GM23248 (cell line): ENCODE data around the gene CDH4. TPM values are rescaled to one million over a fixed set of nuclear protein-coding genes. Genes with fewer than 3 reads are reported as not detected.
A peak's percentile ranks its signal among the peaks of the same experiment; 100 is the strongest.

Source experiments
- DNase-seq: peaks from one replicate; pipeline ENCODE4 v3.0.0-alpha.2; 2015
- H2AFZ ChIP-seq: fragments of 200-600 bp; sonication (generic); 2 replicates; pipeline ENCODE4 v1.6.1; 2016; ENCODE audit warnings: antibody characterized with exemption
- H3F3A ChIP-seq: fragments of 200-600 bp; sonication (generic); 2 replicates; pipeline ENCODE4 v1.6.1; 2016; ENCODE audit warnings: mild to moderate bottlenecking, antibody characterized with exemption, mixed run types; ENCODE audit not compliant: insufficient read depth
- H3K27ac ChIP-seq: fragments of 200-600 bp; sonication (generic); 2 replicates; pipeline ENCODE4 v1.5.1; 2016; ENCODE audit warnings: mild to moderate bottlenecking
- H3K27me3 ChIP-seq: fragments of 200-600 bp; sonication (generic); replicated peaks from 2 replicates; pipeline ENCODE4 v1.6.1; 2016; ENCODE audit warnings: mild to moderate bottlenecking; ENCODE audit not compliant: insufficient read depth
- H3K36me3 ChIP-seq: fragments of 200-600 bp; sonication (generic); 2 replicates; pipeline ENCODE4 v1.6.1; 2016; ENCODE audit warnings: low read depth, mild to moderate bottlenecking
- H3K4me1 ChIP-seq: fragments of 200-600 bp; sonication (generic); 2 replicates; pipeline ENCODE4 v1.6.1; 2016; ENCODE audit warnings: mild to moderate bottlenecking; ENCODE audit not compliant: insufficient read depth
- H3K4me2 ChIP-seq: fragments of 200-600 bp; sonication (generic); one replicate; pipeline ENCODE4 v1.6.1; 2016; ENCODE audit warnings: mild to moderate bottlenecking; ENCODE audit not compliant: unreplicated experiment
- H3K4me3 ChIP-seq: fragments of 200-600 bp; sonication (generic); 2 replicates; pipeline ENCODE4 v1.5.1; 2016; ENCODE audit warnings: mild to moderate bottlenecking
- H3K79me2 ChIP-seq: fragments of 200-600 bp; sonication (generic); 2 replicates; pipeline ENCODE4 v1.6.1; 2016; ENCODE audit warnings: mild to moderate bottlenecking; ENCODE audit not compliant: insufficient read depth
- H3K9ac ChIP-seq: fragments of 200-600 bp; sonication (generic); 2 replicates; pipeline ENCODE4 v1.6.1; 2016; ENCODE audit warnings: mild to moderate bottlenecking
- H3K9me2 ChIP-seq: fragments of 200-600 bp; sonication (generic); 2 replicates; pipeline ENCODE4 v1.6.1; 2016; ENCODE audit warnings: mixed run types, mild to moderate bottlenecking, moderate library complexity; ENCODE audit not compliant: insufficient read depth
- H3K9me3 ChIP-seq: fragments of 200-600 bp; sonication (generic); one replicate; pipeline ENCODE4 v1.6.1; 2017; ENCODE audit warnings: low read depth
- H4K20me1 ChIP-seq: fragments of 200-600 bp; sonication (generic); 2 replicates; pipeline ENCODE4 v1.6.0; 2016; ENCODE audit not compliant: insufficient read depth
- EZH2 ChIP-seq: fragments of 200-600 bp; sonication (generic); IDR thresholded peaks from 2 replicates; pipeline ENCODE4 v1.6.1; 2018; ENCODE audit warnings: antibody characterized with exemption, mild to moderate bottlenecking; ENCODE audit not compliant: insufficient read depth, poor library complexity, severe bottlenecking
- EZH2phosphoT487 ChIP-seq: fragments of 200-600 bp; sonication (generic); IDR thresholded peaks from 2 replicates; pipeline ENCODE4 v1.6.1; 2018; ENCODE audit warnings: antibody characterized with exemption, moderate library complexity, mild to moderate bottlenecking, low read depth; ENCODE audit not compliant: insufficient read depth
- WGBS, 2 experiments: methylation state at CpG; one replicate each; pipeline ENCODE4 v1.1.6; 2015 to 2017; ENCODE audit warnings: low lambda C conversion rate in 2 of 2, low coverage in 1 of 2; ENCODE audit errors: missing lambda C conversion rate in 2 of 2; 5-methylcytosine and 5-hydroxymethylcytosine counted together
- in situ Hi-C: fragments of 300-500 bp; cut with MboI; formaldehyde crosslinking; loops from 2 replicates; pipeline ENCODE4 v1.15.0; 2020
- polyA plus RNA-seq: library from polyadenylated mRNA; unstranded; fragments of >200 nt; fragmentation: Nextera tagmentation; extraction: Ambion mirVana; gene quantifications from 2 replicates; pipeline ENCODE4 v1.2.1, GENCODE V29; 2016
- total RNA-seq: library from RNA; depleted of rRNA; stranded (reverse); fragments of >200 nt; shearing (Covaris generic); gene quantifications from 2 replicates; pipeline ENCODE4 v1.2.3, GENCODE V29; 2014

CDH4 gene
- total and polyA plus RNA-seq, 2 experiments from 2014 or later: 1.1 to 3.9 TPM

DNA sequence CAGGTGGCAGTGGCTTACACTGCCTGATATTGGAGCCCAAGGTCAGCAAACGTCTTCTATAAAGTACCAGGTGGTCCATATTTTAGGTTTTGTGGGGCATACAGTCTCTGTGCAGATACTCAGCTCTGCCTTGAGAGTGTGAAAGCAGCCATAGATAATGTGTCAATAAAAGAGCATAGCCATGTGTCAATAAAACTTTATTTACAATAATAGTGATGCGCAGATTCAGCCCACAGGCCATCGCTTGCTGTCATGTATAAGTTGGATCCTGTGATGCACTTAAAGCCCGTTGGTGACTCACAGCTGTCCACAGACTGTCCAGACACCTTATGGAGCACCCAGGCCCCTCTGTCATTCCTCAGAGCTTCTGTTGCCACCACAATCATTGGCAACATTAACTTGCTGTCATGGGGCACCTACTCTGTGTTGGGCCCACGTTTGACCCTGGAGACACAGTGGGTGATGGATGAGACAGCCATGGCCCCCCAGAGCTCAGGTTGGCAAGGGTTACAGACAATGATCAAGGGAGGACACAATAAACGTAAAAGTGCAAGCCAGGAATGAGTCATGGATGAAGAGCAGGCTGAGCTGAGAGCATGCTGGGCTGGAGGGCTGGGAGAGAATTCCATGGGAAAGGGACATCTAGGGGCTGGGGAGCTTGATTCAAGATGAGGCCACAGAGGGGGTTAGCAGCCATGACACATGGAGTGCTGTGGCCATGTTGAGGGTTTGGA is 640.0 kb downstream of the CDH4 start:
- no peak overlapping the region for H3K4me3 ChIP-seq
- H4K20me1 ChIP-seq: no peaks in the 10 kb centered on the region
- WGBS, 2 experiments: 41 to 46% methylated on average over 6 of the region's 6 CpGs
- DNase-seq: no peak
- in situ Hi-C loops: loop anchor here (25.0 kb wide), 2 partner anchors 1680 to 1830 kb away; no protein-coding TSS in a partner anchor
- no peaks in the 10 kb centered on the region for H3K27me3 ChIP-seq
- H3K4me2 ChIP-seq: no peak overlapping the region
- no peaks in the 10 kb centered on the region for H3F3A ChIP-seq
- no peaks in the 10 kb centered on the region for H3K9me2 ChIP-seq
- no peak for TF ChIP-seq EZH2
- no peak for TF ChIP-seq EZH2phosphoT487
- H3K9ac ChIP-seq: no peak overlapping the region
- H3K4me1 ChIP-seq: no peaks in the 10 kb centered on the region
- H3K9me3 ChIP-seq: no peaks in the 10 kb centered on the region
- H2AFZ ChIP-seq: no peak overlapping the region
- H3K27ac ChIP-seq: no peak overlapping the region
- H3K79me2 ChIP-seq: no peaks in the 10 kb centered on the region
- H3K36me3 ChIP-seq: no peaks in the 10 kb centered on the region

DNA sequence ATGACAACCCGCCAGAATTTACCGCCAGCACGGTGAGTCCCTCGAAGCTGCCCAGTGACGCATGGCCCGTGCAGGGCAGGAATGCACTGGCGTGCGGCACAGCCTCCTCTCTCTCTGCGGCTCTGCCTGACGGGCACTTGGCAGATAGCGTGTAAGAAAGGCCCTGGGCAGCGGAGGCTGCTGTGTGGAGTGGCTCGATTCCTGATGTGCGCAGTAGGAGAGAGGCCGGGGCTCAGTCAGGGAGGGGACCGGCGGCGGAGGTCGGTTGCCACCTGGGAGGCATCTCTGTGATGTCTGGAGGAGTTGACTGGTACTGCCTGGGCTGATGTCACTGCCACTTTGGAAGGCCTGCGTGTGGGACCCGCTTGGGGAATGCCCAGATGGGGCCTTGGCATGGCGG is 643.0 kb downstream of the CDH4 start:
- Histone ChIP-seq H2AFZ (no peak overlapping the region), H3K36me3 (no peaks in the 10 kb centered on the region), H3K9me3 (no peaks in the 10 kb centered on the region), H4K20me1 (no peaks in the 10 kb centered on the region), H3K4me3 (no peak overlapping the region), H3K27me3 (peaks cover 11% of the 10 kb centered on the region; the same call in 1 of the 2 replicates), H3K9me2 (no peaks in the 10 kb centered on the region), H3K9ac (no peak overlapping the region), H3K4me2 (no peak overlapping the region), H3F3A (no peaks in the 10 kb centered on the region), H3K4me1 (no peaks in the 10 kb centered on the region), H3K27ac (no peak overlapping the region), H3K79me2 (no peaks in the 10 kb centered on the region)
- in situ Hi-C loops: loop anchor here (25.0 kb wide), 2 partner anchors 1683 to 1833 kb away; no protein-coding TSS in a partner anchor
- no peak for DNase-seq
- TF ChIP-seq EZH2 (no peak), EZH2phosphoT487 (no peak)
- WGBS, 2 experiments: 55 to 56% methylated on average over 21 to 22 of the region's 22 CpGs

DNA sequence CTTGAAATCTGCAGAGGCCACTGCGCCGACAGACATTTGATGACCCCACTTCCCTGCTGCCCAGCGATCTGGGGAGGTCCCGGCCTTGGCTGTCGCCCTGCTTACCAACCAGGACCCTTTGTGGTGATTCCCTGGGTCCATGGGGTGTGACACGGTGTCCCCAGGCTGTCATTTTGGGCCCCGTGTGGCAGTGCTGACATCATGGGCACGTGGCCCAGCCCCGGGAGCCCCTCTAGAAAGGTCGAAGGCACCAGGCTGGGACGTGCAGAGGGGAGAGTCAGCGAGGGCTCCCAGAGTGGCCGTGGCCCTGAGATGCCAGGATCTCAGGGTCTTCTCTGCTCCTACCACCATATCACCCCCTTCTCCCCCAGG is 643.6 kb downstream of the CDH4 start:
- H3K27ac ChIP-seq: no peak overlapping the region
- H3F3A ChIP-seq: no peaks in the 10 kb centered on the region
- WGBS, 2 experiments: 33 to 40% methylated on average over 13 of the region's 13 CpGs
- no peaks in the 10 kb centered on the region for H4K20me1 ChIP-seq
- H2AFZ ChIP-seq: no peak overlapping the region
- H3K36me3 ChIP-seq: no peaks in the 10 kb centered on the region
- no peak overlapping the region for H3K4me3 ChIP-seq
- no peak for TF ChIP-seq EZH2phosphoT487
- no peak for TF ChIP-seq EZH2
- peaks cover 12% of the 10 kb centered on the region; the same call in 1 of the 2 replicates for H3K27me3 ChIP-seq
- H3K79me2 ChIP-seq: no peaks in the 10 kb centered on the region
- no peak for DNase-seq
- H3K9ac ChIP-seq: no peak overlapping the region
- in situ Hi-C loops: loop anchor here (25.0 kb wide), 2 partner anchors 1683 to 1833 kb away; no protein-coding TSS in a partner anchor
- no peaks in the 10 kb centered on the region for H3K9me3 ChIP-seq
- no peak overlapping the region for H3K4me2 ChIP-seq
- no peaks in the 10 kb centered on the region for H3K9me2 ChIP-seq
- H3K4me1 ChIP-seq: no peaks in the 10 kb centered on the region

DNA sequence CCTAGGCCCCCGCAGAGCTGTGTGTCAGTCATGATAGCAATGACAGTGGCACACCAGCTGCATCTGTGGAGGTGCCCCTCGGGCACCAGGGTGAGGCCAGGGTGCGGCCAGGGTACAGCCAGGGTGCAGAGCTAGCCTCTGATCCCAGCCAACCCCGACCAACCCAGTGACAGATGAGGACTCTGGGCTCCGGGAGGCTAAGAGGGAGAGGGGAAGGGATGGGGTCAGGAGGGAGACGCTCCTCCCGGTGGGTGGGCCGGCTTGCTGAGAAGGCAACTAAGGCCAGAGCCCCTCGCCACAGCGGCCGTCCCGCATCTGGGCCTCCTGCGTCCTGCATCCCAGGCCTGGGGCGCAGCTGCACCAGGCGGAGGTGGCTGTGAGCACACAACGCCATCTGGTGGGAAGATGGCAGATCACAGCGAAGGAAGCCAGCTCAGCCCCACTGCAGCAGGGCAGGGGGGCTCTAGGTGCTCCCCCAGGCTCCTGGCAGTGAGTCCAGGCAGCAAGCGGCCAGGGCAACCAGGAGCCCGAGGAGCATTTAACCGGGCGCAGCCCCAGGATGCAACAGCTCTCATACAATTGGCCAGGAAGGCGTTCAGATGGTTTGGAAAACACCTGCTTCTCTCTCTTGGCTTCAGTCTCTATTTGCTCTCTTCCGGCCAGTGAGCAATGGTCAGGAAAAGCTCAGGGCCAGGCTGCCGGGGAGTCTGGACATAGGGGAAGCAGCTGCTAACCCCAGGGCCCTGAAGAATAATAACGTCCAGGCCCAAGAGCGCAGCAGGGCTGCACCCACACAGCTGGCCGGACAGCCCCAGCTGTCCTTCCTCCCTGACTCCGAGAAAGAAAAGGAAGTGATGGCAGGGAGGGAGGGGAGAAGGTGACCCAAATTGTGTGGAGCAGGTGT is 644.2 kb downstream of the CDH4 start:
- Histone ChIP-seq H4K20me1 (no peaks in the 10 kb centered on the region), H3K4me1 (no peaks in the 10 kb centered on the region), H3K9ac (no peak overlapping the region), H3F3A (no peaks in the 10 kb centered on the region), H2AFZ (no peak overlapping the region), H3K9me2 (no peaks in the 10 kb centered on the region), H3K79me2 (no peaks in the 10 kb centered on the region), H3K4me2 (no peak overlapping the region), H3K9me3 (no peaks in the 10 kb centered on the region), H3K27ac (no peak overlapping the region), H3K36me3 (no peaks in the 10 kb centered on the region), H3K27me3 (peaks cover 12% of the 10 kb centered on the region; the same call in 1 of the 2 replicates), H3K4me3 (no peak overlapping the region)
- DNase-seq: peak; percentile 73
- in situ Hi-C loops: loop anchor here (25.0 kb wide), 2 partner anchors 1684 to 1834 kb away; no protein-coding TSS in a partner anchor
- WGBS, 2 experiments: 11 to 13% methylated on average over 27 to 28 of the region's 28 CpGs
- TF ChIP-seq EZH2: no peak
- no peak for TF ChIP-seq EZH2phosphoT487
